IPS DF 19.7 (cell line): ENCODE measurements around the gene ACTMAP.
A peak's percentile ranks its signal among the peaks of the same experiment; 100 is the strongest.

Experiments used
- DNase-seq: peaks from one replicate; pipeline ENCODE4 v3.0.0-alpha.2; 2013; ENCODE audit warnings: low read depth, low spot score

The ACTMAP gene

DNA sequence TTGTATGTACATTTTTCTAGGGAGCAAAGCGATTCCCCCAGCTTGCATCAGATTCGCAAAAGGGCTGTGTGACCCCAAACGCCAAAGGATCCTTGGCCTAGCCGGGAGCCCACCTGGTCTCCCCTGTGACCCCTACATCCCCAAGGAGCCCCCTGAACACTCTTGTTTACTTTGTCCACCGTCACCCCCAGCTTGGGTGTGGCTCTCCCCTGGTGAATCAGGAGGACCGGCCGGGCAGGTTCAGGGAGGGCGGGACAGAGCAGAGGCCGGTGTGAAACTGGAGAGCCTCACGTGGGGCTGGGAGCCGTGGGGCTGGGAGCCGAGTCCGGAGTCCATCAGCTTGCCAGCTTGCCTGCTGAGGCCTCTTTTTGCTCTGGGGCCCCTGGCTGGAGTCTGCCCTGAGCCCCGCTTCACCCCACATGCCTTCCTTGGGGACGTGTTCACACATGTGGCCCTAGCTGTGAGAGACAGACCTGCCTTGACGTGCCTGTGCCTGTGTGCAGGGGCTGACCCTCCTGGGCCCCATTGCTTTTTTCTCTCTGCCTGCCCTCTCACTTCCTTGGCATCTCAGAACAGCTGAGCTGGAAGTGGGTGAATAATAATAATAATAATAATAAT, 31.4 kb downstream of the ACTMAP start:
- no peak for DNase-seq

DNA sequence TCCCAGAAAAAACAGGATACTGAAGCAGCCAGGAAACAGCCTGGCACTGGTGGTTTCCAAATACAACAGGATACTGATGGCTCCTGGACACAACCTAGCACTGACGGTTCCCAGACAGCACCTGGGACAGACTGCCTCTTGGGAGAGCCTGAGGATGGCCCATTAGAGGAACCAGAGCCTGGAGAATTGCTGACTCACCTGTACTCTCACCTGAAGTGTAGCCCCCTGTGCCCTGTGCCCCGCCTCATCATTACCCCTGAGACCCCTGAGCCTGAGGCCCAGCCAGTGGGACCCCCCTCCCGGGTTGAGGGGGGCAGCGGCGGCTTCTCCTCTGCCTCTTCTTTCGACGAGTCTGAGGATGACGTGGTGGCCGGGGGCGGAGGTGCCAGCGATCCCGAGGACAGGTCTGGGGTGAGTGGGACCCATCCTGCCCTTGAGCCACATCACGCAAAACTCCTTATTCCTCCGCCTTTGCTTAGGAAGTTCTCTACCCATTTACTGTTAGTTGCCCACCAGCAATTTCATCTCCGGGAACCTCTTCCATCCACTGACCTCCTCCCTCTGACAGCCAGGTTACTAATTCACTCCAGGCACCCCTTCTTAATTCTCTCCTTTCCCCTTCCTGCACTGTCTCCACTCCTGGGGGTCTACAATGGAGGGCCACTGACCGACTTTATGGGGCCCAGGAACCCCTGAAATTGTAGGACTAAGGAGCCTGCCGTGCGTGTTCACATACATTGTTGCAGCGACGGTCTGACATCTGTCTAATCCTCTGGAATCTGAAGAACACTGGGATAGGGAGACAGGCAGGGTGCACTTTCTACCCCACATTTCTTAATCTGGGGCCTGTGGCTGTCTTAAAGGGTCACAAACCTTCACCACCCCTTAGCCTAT, 32.1 kb downstream of the ACTMAP start:
- no peak for DNase-seq

DNA sequence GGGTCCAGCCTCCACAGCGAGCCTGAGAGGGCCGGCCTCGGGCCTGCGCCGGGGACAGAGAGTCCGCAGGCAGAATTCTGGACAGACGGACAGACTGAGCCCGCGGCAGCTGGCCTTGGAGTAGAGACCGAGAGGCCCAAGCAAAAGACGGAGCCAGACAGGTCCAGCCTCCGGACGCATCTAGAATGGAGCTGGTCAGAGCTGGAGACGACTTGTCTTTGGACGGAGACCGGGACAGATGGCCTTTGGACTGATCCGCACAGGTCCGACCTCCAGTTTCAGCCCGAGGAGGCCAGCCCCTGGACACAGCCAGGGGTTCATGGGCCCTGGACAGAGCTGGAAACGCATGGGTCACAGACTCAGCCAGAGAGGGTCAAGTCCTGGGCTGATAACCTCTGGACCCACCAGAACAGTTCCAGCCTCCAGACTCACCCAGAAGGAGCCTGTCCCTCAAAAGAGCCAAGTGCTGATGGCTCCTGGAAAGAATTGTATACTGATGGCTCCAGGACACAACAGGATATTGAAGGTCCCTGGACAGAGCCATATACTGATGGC, 32.9 kb downstream of the ACTMAP start:
- no peak for DNase-seq

DNA sequence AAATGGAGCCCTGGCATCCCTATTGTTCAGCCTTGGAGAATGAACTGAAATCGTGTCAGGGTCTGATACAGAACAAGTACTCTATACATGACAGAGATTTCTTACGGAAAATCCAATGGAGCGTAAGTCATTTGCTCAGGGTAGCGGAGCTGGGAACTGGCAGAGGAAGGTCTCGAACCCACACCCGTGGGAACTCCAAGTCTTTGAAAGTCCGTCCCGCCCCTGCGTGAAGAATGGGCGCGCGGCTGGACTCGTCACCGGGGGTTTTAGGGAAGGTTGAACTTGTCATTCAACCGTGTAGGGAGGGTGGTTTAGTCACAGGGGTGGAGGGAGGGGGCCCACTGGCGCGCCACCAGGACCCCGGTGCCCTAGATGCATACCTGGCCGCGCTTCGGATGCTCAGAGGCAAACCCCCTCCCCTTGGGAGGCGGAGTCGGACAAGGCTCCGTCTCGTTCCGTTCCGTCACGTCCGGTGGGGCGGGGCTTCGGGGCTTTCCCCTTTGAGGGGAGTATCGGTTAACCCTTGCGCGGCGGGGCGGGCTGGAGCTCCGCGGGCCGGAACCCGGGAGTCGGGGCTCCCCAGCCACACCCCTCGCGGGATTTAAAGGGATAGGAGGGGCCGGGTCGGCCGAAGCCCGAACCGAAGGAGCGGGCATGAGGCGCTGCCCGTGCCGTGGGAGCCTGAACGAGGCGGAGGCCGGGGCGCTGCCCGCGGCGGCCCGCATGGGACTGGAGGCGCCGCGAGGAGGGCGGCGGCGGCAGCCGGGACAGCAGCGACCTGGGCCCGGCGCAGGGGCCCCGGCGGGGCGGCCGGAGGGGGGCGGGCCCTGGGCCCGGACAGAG, 33.6 kb downstream of the ACTMAP start, which contains the start of the genes COQ8B and ITPKC:
Gene COQ8B, minus strand, starts transcription at position 405 of the 843 bp plus-strand sequence. CDS start 2,254 bp downstream, outside the sequence.
Gene ITPKC, plus strand, starts transcription at position 631 of the 843 bp plus-strand sequence. Its CDS starts 24 bp downstream, at position 655.
- peak; percentile 89 for DNase-seq

DNA sequence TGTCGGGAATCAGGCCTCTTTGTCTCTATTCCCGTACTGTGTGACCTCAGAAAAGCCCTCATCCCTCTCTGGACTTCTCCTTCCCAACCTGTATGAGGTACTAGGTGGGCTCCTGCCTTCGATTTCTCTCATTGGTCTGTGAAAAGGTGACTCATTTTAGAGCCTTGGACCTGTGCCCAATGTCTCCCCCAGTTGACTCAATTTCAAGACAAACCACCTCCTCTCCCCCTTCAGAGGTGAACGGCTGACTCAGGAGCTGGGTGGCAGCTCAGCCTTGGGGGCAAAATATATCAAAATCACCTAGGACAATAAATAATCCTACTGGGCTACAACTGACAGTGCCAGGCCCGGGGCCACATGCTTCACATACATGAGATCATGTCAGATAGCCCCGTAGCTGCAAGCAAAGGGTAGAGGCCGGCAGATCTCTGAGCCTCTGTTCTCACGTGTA, 34.2 kb downstream of the ACTMAP start:
- DNase-seq = no peak

DNA sequence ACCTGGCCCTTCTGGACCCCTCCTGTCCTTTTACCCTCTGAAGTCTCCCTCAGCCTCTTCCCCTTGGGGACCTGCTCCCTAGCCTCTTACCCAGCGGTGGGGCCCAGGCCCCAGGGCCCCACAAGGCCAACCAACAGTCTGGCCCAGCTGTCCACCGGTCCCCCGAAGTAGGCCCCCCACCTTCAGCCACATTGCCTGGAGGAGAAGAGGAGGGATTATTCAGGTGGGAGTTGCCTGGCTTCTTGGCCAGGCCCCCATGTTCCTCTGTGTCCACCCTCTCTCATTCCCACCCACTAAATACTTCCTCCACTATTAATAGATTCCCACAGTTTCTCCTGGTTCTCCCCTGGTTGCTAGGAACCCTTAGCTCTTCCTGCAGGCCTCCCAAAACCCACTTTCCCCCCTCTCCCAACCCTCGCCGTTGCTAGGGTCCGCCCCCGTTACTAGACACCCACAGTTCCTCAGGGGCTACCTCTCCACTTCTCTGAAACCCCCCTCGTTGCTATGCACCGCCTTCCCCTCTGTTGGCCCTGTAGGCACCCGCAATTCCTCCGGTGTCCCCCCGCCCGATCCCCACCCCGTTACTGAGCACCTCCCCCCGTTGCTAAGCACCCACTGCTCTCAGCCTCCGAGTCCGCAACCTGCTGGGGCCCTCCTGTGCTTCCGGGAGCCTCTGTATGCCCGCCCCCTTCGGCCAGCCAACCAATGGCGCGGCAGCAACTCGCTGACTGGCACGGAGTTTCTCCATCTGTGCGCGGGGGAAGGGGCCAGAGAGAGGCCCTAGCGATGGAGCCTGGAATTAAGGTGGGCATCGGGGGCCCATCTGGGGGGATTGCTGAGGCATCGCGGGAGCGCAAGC, 35.6 kb downstream of the ACTMAP start:
- no peak for DNase-seq

DNA sequence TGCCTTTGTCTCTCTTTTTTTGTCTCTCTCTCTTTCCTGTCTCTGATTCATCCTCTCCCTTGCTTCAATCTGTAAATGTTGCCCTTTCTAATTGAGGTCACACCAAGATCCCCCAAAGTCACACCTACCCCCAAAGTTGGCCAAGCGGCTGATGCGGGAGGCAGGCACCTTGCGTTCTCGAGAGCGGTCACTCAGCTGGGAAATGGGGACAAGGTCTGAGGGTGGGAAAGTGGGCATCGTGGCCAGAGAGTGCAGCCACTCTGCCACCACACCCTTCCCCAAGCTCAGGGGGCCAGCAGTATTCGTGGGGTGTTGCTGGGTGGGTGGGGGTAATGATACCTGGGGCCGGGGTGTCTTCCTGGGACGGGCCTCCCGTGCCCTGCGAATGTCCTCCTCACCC, 36.3 kb downstream of the ACTMAP start:
- no peak for DNase-seq

DNA sequence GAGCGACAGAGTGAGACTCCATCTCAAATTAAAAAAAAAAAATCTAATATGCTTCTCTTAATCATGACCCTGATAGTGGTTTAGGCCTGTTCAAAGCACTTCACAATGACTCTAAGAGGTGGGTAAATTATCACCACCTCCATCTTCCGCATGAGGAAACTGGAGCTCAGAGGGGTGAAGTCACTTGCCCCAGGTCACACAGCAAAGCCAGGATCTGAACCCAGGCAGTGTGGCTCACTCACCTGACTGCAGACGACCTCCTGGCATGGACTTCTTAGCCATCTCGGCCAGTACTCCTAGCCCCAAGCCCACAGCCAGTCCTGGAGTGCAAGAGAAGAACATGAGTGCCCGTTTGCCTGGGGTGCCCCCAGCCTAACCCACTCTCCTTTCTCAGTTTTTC, 40.5 kb downstream of the ACTMAP start:
- no peak for DNase-seq

DNA sequence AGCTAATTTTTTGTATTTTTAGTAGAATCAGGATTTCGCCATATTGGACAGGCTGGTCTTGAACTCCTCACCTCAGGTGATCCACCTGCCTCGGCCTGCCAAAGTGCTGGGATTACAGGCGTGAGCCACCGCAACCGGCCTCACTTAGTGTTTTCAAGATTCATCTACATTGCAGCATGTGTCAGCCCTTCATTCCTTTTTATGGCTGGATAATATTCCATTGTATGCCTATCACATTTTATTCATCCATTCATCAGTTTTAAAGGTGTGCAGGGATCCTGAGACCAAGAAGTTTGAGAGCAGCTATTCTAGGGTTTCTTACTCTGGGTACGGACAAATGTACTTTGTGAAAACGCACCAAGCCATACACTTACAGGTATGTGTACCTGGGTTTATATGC, 42.7 kb downstream of the ACTMAP start:
- no peak for DNase-seq

DNA sequence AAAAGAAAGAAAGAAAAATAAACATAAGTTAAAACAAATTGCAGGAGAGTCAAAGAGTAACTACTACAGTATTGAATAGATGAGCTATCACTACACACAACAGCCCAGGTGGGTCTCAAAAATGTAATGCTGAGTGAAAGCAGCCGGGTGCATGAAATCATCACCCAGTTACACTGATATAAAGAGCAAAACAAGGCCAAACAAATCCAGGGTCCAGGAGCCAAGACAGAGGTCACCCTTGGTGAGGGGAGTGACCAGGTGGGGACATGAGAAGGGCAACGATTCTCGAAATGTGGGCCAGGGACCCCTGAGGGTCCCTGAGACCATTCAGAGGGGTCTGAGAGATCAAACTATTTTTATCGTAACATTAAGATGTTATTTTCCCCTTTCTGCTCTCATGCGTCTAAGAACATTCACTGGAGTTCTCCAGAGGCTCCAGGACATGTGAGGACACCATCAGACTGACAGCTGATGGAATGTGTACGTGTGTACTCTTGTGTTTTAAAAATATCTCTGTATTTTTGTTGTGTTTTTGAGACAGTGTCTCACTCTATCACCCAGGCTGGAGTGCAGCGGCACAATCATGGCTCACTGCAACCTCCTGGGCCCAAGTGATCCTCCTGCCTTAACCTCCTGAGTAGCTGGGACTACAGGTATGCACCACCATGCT, 44.2 kb downstream of the ACTMAP start:
- DNase-seq = no peak

DNA sequence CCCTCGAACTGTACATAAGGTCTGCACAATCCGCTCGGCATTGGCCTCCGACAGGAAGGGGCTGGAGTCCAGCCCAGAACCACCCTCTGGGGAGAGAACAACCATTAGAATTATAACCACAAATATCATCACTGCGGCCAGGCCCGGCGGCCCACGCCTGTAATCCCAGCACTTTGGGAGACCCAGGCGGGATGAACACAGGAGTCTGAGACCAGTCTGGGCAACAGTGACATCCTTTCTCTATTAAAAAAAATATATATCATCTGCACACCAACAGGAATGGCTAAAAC, 45.0 kb downstream of the ACTMAP start:
- DNase-seq = no peak

DNA sequence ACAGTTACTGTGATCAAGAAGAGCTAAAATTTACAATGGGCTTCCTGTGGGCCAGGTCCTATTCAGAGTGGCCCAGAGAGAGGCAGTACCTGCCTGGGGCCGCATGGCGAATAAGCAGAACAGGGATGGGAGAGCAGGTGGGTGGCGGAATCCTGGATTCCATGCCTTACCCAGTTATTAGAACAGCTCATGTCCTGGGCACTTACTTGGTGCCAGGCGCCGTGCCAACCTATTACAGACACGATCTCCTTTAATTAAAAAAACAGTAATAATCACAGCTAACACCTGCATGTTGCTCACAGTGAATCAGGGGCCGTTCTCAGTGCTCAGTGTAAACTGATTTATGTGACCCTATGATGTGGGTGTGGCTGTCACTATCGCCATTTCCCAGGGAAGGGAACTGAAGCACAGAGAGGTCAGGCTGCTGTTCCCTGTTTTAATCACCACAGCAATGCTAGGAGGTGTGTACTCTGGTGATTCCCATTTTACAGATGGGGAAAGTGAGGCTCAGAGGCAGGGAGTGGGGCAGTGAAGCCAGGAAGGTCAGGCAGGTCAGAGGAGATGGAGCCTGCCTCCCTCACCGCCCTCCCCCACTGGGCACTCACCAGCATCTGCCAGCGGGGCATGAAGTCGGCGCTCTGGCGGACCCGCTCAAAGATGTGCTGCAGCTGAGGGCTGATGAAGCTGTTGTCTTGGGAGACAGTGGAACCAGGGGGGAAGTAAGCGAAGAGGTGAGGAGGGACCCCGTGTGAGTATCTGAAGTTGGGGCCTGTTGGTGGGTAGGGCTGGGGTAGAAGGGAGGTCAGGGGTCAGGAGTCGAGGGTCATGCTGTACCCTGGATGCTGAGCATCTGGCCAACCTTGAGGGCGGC, 45.6 kb downstream of the ACTMAP start:
- DNase-seq = no peak

DNA sequence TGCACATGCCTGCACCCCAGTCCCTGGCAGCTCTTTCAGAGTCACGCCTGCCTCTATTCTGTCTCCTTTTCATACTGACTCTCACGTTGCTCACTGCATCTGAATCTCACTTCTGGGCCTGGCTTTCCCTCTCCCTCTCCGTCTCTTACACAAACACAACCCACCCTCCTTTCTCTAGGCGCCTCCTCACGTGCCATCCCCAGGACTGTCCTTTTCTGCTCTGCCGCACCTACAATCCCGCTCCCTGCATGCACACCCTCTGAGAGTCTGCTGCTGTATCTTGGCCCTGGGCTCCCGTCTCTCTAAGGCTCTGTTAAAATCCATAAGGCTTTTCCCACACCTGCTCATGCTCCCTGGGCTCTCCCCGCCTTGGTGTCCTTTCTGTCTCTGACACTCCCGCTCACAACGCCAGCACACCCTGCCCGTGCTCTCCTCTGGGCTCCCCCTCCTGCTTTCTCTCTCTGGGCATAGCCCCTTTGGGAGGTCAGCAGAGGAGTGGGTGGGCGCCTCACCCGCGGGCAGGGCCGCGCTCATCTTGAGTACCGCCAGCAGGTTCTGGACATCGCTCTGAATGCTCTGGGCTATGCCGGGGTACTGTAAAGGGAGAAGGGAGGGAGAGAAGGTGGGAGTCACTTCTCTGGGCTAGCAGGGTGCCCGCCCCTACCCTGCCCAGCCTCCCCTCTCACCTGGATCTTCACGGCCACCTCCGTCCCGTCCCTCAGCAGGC, 47.1 kb downstream of the ACTMAP start:
- DNase-seq = no peak

DNA sequence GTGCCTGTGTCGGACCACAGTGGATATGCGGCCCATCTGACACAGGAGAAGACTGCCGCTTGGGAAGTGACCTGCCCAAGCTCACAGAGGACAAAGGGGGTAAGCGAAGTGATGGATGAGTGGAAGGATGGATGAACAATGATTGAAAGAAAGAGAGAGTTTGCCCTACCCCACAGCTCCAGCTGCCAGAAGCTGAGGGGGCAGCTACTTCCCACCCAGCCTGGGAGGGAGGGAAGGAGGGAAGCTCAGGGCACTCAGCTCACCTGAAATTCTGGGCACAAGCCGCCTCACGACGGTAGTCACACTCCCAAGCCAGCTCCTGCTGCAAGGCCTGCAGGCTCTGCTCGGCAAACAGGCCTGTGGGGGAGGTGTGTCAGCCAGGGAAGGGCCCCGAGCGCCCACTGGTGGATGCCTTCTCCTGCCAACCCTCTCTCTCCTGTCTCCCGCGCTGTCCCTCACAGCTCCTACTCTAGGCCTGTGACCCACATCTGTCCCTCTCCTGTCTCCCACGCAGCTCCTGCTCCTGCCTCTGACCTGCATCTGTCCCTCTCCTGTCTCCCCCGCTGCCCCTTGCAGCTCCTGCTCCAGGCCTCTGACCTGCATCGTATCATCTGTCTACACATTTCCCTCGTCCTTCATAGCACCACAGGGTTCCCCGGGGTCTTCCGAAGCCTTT, 47.8 kb downstream of the ACTMAP start:
- DNase-seq = no peak

DNA sequence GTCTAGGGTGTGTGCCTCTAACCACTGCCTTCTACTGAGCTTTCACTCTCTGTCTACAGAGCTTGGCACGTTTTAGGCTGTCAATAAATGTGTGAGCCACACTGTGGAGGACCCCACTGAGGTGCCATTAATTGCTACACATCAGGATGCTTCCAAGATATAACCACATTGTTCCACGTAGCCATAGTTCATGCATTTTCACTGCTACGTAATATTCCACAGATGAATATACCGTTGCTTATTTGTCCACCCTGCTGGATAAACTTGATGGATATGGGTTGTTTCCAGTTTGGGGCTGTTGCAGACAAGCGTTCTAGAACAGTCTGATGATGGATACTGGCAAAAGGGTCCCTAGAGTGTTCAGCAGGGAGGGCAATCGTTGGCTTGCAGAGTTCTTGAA, 48.5 kb downstream of the ACTMAP start:
- no peak for DNase-seq

DNA sequence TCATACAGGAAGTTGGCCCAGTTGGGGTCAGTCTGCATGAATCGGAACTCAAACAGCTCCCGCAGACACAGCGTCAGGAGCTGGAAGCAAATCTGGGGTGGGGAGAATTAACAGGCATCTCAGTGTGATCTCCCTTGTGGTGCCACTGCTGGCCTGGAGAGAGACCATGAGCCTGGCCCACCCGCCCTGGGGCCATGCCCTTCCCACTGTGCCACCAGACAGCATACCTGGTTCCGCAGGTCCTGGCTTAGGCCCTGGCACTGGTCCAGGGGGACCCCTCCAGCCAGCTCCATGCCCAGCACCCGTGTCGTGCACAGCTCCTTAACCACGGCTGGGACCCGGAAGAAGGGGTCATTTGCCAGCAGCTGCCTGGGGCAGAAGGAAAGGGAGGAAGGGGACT, 50.2 kb downstream of the ACTMAP start:
- no peak for DNase-seq

DNA sequence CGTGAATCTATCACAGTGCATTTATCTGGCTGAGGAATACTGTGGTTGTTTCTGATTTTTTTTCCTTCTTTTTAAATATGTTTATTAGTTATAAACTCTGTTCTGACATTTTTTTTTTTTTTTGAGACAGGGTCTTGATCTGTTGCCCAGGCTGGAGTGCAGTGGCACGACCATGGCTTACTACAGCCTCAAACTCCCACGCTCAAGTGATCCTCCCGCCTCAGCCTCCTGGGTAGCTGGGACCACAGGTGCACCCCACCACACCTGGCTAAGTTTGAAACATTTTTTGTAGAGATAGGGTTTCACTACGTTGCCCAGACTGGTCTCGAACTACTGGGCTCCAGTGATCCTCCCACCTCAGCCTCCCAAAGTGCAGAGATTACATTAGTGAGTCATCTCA, 53.3 kb downstream of the ACTMAP start:
- no peak for DNase-seq

DNA sequence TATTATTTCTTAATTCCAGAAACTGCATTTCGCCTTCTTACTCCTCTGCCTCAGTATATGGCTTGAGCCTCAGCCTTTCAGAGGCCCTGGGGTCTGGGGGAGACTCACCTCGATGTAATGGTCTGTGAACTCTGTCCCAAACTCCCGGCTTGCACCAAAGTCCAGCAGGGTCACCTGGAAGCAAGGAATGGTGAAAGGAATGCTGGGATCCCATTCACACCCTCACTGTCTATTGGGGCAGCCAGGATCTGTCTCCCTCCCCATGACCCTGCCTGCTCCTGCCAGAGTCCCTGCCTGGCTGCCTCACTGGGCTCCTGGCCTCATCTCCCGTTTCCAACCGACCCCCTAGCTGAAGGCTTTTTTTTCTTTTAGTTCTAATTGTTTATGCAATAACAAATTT, 54.4 kb downstream of the ACTMAP start:
- DNase-seq = no peak
